ENCODE results near the gene KLHL21.

GRCh38 chr1:6554907-6555778 lies 47.5 kb downstream of the KLHL21 start, which contains the start of gene TAS1R1:
- TF ChIP-seq CEBPB (IDR thresholded peaks at IDR 0.05; ENCODE audit: low read depth) (no peak), POLR2AphosphoS5 (IDR thresholded peaks at IDR 0.05; ENCODE audit: low read depth, low read length) (no peak), CTCF (IDR thresholded peaks at IDR 0.05 in 2 of 3, conservative IDR thresholded peaks at IDR 0.05 in 1 of 3; ENCODE audit: borderline replicate concordance in 1 of 3, insufficient read depth in 1 of 3, low read depth in 2 of 3, low read length in 2 of 3) (no peak), ZNF274 (IDR thresholded peaks at IDR 0.05; ENCODE audit: low read depth, low read length) (no peak), POLR2A (IDR thresholded peaks at IDR 0.05; ENCODE audit: borderline replicate concordance, extremely low read depth, insufficient read depth, insufficient read length) (no peak)
- TF ChIP-seq, protein P1, sequence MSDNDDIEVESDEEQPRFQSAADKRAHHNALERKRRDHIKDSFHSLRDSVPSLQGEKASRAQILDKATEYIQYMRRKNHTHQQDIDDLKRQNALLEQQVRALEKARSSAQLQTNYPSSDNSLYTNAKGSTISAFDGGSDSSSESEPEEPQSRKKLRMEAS (IDR thresholded peaks at IDR 0.05), result no peak
